ENCODE measurements around the gene MYBPH. TPM values are rescaled to one million over a fixed set of nuclear protein-coding genes. Genes with fewer than 3 reads are reported as not detected.

The MYBPH gene
- total RNA-seq, 1 donor from 2014 or later = 2.1 TPM

DNA sequence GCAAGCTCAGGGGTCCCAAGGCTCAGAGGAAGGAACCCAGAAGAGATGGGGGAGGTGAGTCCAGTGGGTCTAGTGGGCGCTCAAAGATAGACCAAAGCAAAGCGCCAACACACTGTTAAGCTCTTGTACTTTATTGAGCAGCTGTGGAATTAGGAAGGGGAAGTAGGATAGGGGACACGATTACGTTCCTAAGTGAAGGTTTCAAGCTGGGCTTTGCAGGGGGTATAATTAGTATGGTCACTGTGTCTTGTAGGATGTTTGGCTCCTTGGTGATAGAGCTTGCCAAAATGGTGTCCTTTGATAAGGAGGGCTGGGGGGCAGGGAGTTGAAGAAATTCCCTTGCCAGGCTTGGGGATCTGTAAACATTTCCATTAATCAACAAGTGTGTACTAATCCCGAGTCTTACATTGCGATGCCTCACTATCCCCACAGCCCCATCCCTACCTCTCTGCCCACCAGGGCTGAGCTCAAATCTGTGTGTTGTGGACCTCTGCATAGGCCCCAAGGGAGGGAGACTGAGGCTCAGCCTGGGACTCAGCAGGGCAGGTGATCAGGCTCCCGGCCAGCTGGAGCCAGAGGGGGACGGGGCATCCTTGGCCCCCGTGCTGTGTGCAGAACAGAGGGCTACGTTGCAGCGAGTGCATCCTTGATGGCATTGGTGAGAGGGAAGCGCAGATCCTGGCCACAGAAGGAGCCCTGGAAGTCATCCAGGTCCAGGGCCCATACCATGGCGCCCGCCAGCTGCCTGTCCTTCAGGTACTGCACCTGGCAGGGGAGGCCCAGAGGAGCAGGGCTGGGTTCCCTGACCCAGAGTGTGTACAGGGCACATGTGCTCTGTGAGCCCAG is 3.4 kb upstream of the MYBPH start:
- no peak for DNase-seq

DNA sequence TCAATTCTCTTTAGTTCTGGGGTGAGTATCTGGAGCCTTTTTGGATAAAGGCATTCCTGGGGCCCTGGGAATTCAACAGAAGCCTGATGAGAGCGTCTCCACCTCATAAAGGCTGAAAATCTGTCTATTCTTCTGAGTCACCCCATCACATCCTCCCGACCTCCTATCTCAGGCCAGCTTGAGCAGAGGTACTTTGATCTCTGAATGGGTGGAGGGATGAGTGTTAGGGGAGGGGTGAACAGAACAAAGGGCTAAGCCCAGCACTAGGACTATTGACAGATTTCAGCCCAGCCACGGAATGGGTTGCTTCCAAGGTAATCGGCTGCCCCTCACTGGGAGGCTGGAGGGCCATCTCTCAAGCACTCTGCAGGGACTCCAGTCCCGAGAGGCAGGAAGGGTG is 2.5 kb upstream of the MYBPH start:
- no peak for DNase-seq

DNA sequence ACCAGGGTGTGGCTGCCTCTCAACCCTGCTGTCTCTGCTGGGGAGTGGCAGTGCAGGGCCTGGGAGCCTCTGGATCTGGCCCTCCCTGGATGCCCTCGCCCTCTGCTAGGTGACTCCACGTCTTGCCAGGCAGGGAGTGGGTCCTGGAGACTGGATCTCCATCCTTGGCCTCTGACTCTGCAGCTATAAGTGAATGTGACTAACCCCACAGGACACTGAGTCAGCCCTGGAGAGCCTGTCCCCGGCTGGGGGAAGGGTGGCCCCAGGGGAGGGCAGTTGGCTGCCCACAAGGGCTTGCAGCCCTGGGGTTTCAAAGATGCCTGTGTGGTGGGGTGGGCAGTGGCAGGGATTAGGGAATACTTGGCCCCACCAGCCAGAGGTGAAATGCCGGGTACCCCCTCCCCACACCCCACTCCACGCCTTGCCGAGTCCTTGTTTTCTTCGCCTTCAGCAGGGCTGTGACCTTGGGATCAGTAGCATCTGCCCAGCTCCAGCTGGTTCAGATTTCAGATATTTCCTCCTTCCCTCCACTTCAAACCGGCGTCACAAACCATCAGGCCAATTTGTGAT is 1.9 kb upstream of the MYBPH start:
- no peak for DNase-seq

- DNase-seq = no peak
These were observed 1.4 kb upstream of the MYBPH start for GRCh38 chr1:203177036-203177405.

DNA sequence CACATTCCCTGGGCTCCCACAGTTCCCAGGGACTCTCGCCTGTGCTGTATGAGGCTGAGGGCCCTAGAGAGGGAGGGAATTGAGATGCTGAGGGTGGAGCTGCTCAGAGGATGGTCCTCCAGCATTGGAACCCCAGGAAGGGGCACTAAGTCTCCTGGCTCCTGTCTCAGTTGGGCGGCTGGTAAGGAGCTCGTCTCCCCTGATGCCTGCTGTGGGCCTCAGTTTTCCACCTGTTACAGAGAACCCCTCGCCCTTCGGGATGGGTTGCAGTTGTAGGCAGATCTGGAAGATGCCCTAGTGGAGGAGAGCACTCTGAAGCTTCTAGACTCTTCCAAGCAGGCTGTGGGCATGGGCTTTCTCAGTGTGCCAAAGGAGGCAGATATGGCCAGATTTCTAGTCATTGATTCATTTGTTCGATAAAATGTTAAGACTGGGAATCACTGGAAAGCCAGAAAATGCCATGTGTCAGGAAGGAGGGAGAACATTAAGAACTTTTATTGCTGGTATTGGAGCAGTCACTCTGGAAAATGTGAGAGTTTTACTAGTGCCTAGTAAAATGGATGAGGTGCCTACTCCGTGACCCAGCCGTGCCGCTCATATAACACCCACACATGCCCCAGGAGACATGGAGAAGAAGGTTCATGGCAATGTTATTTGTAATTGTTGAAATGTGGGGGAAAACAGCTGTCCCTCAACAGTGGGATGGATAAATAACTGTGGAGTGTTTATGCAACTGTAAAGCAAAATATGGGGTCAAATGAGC is 828 bp upstream of the MYBPH start:
- DNase-seq = no peak

- DNase-seq = no peak
These were observed 208 bp upstream of the MYBPH start for GRCh38 chr1:203175827-203176241.

DNA sequence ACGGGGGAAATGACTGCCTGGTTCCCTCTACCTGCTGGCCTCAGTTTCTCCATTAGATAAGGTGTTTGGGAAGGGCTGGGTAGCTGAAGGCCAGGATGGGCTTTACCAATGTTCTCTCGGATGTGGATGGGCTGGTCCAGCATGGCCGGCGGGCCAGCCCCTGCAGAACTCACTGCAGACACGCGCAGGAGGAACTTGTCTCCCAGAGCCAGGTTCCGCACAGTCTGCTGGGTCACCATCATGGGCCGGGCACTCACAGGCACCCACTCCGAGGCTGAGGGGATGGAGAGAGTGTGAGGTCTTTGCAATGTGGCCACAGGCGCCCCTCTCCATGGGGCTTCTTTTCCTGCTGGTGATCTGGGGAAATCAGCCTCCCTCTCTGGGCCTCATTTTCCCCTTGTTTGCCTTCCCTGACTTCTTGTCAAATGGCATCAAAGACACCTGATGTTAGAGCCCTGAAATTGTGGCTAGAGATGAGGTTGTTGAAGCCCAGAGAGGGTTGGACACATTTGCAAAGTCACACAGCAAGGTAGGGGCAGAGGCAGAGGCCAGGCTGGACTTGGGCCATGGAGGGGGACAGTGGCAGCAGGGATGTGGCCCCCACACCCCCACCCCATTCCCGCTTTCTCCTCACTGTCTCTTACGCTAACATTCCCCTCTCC is 1.2 kb downstream of the MYBPH start:
- no peak for DNase-seq

DNA sequence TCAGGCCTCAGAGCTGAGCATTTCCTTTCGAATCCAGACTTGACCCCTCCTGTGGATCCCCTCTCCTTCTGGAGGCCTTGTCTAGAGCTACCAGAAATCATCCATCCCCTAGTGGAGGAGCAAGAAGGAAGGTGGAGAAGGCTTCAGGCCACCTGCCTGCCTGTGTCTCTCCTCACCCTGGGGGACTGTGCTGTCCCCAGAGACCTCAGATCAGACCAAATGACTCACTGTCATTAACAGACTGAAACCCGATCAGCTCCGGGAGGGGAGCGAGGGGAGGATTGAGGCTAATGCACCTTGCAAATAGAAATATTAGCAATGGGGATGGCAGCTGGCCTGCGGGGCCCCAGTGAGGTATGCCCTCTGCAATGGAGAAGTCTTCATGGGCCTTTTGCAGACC is 2.1 kb downstream of the MYBPH start:
- DNase-seq = no peak

DNA sequence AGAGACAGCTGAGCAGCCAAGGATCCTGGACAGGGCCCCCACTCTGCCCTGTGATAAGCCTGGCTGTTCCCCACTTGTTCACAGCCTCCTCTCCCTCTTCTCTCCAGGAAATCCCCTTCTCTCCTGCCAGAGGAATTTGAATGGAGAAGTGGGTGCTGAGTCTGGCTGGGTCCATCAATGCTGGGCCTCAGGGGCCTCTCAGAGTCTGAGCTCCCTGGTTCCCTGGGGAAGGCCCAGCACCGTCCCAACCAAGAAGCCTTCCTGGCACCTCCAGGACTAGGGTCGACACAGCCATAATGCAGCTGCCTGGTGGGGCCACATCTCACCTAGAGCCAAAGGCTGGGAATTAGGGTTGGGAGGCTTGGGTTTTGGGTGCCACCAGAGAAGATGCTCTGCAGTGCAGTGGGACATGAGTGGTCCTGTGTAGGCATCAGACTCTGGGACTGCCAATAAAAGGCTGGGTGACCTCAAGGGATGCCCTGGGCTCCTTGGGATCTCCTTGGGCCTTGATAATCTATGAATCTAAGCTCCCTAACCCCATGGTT is 2.5 kb downstream of the MYBPH start:
- no peak for DNase-seq

DNA sequence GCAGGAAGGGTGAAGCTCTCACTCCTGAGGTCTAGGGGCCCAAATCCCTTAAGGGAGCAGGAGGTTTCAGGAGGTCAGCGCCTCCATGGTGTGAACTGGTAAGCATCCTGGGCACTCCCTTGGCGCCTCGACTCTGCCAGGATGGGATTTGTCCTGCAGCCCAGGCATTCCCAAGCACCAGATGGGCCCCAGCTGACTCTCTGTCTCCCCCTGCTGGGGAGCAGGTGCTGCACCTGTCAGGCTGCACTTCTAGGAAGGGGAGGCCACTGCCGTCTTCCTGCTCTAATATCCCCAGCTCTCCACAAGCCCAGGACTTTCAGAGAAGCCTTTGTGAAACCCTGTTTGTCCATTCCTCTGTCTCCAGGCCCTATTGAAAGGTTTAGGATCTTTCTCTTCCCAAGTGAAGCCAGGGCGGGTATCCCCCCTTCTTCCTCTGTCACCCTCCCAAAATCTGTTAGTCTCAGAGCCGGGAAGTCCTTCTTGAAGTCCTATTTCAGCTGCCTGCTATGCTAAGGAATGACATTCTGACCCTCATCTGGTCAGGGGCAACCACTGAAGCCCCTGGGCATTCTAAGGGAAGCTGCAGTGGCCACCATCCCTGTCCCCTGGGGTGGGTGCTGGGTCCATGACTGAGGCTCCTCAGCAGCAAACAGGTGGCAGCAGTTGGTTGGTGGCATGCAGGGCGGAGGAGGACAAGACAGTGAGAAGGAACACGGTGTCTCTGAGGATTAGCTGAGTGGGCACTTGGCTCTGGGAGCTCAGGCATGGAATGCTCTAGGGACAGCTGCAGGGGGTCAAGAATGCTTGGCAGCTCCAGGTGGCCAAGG is 3.2 kb downstream of the MYBPH start:
- no peak for DNase-seq

- DNase-seq = no peak
These were observed 4.1 kb downstream of the MYBPH start for GRCh38 chr1:203171341-203172183.

DNA sequence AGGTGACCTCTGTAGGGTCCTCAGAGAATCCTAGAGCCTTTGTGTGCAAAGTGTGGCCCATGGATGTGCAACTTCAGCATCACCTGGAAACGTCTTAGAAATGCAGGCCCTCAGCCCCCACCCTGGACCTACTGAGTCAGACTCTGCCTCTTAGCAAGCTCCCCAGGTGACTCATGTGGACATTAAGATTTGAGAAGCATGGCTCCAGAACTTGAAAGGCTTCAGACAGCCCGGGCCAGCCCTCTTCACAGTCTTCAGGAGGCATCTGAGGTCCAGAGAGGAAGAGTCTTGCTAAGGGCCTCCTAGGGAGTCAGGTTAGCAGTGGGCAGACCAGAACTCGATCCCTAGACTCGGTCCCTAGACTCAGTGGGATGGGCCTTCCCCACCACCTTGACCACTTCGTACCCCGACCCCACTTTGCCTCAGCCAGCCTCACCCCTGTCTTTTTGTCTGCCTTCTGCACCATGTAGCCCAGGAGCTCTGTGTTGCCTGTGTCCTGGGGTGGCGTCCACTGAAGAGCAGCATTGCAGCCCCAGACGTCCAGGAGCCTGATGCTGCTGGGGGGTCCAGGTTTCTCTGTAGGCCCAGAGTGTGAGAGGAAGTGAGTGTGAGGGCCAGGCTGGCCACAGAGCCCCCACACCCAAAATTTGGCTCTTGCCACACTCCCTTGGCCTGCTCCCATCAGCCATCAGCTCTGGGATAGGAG is 4.8 kb downstream of the MYBPH start:
- no peak for DNase-seq

DNA sequence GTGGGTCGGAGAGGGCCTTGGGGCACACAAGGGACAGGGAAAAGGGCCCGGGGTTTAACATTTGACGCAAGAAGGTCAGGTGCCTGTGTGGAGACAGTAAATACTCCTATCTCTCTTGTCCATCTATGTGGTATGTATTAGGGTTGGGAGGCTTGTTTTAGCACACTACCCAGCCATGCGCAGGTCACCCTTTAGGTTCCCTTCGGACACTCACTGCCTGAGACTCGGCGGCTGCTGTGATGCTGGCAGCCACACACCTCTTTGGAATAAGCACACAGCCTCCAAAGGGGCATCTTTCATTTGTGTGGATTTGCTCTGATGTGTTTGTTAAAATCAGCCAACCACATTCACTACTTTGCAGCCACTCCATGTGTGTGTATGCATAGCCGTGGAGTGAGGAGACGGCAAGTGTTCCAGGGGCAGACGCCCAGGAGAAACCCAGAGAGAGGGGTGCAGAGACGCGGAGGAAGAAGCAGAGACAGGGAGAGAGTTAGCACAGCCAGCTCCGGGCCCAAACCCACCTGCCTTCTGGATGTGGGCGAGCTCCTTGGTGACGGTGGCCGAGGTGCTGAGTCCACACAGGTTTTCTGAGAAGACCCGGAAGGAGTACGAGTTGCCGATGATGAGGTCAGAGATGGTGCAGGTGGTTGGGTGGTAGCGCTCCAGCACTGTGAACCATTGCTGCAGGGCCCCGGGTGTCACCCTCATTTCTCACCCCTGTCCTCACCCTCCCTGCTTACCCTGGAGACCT is 5.7 kb downstream of the MYBPH start:
- DNase-seq = no peak

- no peak for DNase-seq
These were observed 6.6 kb downstream of the MYBPH start for GRCh38 chr1:203168991-203169390.

- DNase-seq = no peak
These were observed 7.3 kb downstream of the MYBPH start for GRCh38 chr1:203168256-203168786.

DNA sequence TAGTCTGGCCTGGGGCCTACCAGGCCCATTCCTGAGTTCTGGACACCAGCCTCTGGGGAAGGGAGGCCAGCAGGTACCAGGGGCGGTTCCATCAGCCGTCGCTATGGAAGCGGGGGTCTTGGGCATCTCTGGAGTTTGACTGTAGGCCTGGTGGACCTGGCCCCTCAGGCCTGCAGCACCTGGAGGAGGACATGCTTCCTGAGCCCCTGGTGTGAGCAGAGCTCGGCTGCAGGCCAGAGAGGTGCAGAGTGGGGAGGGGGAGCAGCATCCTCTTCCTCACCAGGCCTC is 7.8 kb downstream of the MYBPH start:
- DNase-seq = no peak

GRCh38 chr1:203167026-203167912 is 8.4 kb downstream of the MYBPH start:
- DNase-seq = no peak
